Adipocyte (in vitro differentiated cells): ENCODE data around the gene PRXL2C.
"Not testable (repeated sequence)": the region's sequence is repeated elsewhere in the genome, so short reads cannot be mapped to it uniquely, and the experiment has no call there.

Experiments used
- DNase-seq: peaks from one replicate; pipeline ENCODE4 v3.0.0-alpha.2; 2015; ENCODE audit warnings: low read depth
- H3K27me3 ChIP-seq: replicated peaks from 2 replicates; pipeline ENCODE4 v1.7.0; 2013; ENCODE audit warnings: mild to moderate bottlenecking, low read length, moderate library complexity; ENCODE audit not compliant: control insufficient read depth, insufficient read depth
- H3K36me3 ChIP-seq: 2 replicates; pipeline ENCODE4 v1.7.0; 2013; ENCODE audit warnings: low read length, mild to moderate bottlenecking, moderate library complexity; ENCODE audit not compliant: control insufficient read depth, insufficient read depth, severe bottlenecking
- H3K4me1 ChIP-seq: 2 replicates; pipeline ENCODE4 v1.7.0; 2013; ENCODE audit warnings: mild to moderate bottlenecking, low read length, moderate library complexity; ENCODE audit not compliant: control insufficient read depth, insufficient read depth
- H3K4me3 ChIP-seq: 2 replicates; pipeline ENCODE4 v1.7.0; 2013; ENCODE audit warnings: mild to moderate bottlenecking, low read length, moderate library complexity
- H3K9ac ChIP-seq: 2 replicates; pipeline ENCODE4 v1.7.0; 2013; ENCODE audit warnings: mild to moderate bottlenecking, low read length, moderate library complexity
- H3K9me3 ChIP-seq: 2 replicates; pipeline ENCODE4 v1.7.0; 2013; ENCODE audit warnings: mild to moderate bottlenecking, low read length, moderate library complexity; ENCODE audit not compliant: control insufficient read depth

PRXL2C gene

GRCh38 chr9:96667363-96667728, 12.2 kb upstream of the PRXL2C start:
- Histone ChIP-seq H3K36me3 (no peaks in the 10 kb centered on the region), H3K4me3 (no peak overlapping the region), H3K4me1 (no peaks in the 10 kb centered on the region), H3K9me3 (no peaks in the 10 kb centered on the region), H3K27me3 (no peaks in the 10 kb centered on the region), H3K9ac (no peak overlapping the region)
- no peak for DNase-seq

GRCh38 chr9:96666653-96667362, 11.7 kb upstream of the PRXL2C start:
- H3K9me3 ChIP-seq, H3K27me3 ChIP-seq, H3K36me3 ChIP-seq, H3K4me1 ChIP-seq: not testable (repeated sequence)
- H3K9ac ChIP-seq, result peak overlapping the region; percentile 66
- H3K4me3 ChIP-seq, result peak overlapping the region; percentile 61
- peak; percentile 86 for DNase-seq

GRCh38 chr9:96665789-96666188, 10.7 kb upstream of the PRXL2C start:
- H3K4me1 ChIP-seq, result no peaks in the 10 kb centered on the region
- H3K9me3 ChIP-seq, result no peaks in the 10 kb centered on the region
- no peaks in the 10 kb centered on the region for H3K27me3 ChIP-seq
- no peak overlapping the region for H3K9ac ChIP-seq
- no peak for DNase-seq
- H3K36me3 ChIP-seq, result no peaks in the 10 kb centered on the region
- no peak overlapping the region for H3K4me3 ChIP-seq

- no peaks in the 10 kb centered on the region for H3K27me3 ChIP-seq
- no peaks in the 10 kb centered on the region for H3K9me3 ChIP-seq
- H3K9ac ChIP-seq, result no peak overlapping the region
- DNase-seq, result no peak
- H3K36me3 ChIP-seq, result no peaks in the 10 kb centered on the region
- H3K4me3 ChIP-seq, result no peak overlapping the region
- no peaks in the 10 kb centered on the region for H3K4me1 ChIP-seq
These were observed 8.5 kb upstream of the PRXL2C start for GRCh38 chr9:96663506-96664120.

- Histone ChIP-seq H3K4me3 (no peak overlapping the region), H3K27me3 (no peaks in the 10 kb centered on the region)
- no peak for DNase-seq
These were observed 6.6 kb upstream of the PRXL2C start for GRCh38 chr9:96661711-96662110.

GRCh38 chr9:96660692-96661248, 5.7 kb upstream of the PRXL2C start:
- no peak overlapping the region for H3K4me3 ChIP-seq
- no peaks in the 10 kb centered on the region for H3K36me3 ChIP-seq
- H3K9ac ChIP-seq, result no peak overlapping the region
- DNase-seq, result no peak
- H3K27me3 ChIP-seq, result no peaks in the 10 kb centered on the region
- no peaks in the 10 kb centered on the region for H3K9me3 ChIP-seq
- H3K4me1 ChIP-seq, result no peaks in the 10 kb centered on the region

More at GRCh38 chr9:96661711-96662110, 6.6 kb upstream of the PRXL2C start:
- no peaks in the 10 kb centered on the region for H3K4me1 ChIP-seq
- H3K9me3 ChIP-seq, result no peaks in the 10 kb centered on the region
- H3K36me3 ChIP-seq, result no peaks in the 10 kb centered on the region
- H3K9ac ChIP-seq, result no peak overlapping the region

GRCh38 chr9:96654450-96655197, 493 bp downstream of the PRXL2C start:
- Histone ChIP-seq H3K27me3 (no peaks in the 10 kb centered on the region), H3K4me1 (peaks cover 12% of the 10 kb centered on the region)
- peak; percentile 92 for DNase-seq

GRCh38 chr9:96651626-96652025, 3.5 kb downstream of the PRXL2C start:
- Histone ChIP-seq H3K4me3 (no peak overlapping the region), H3K9ac (peak overlapping the region; percentile 59), H3K36me3 (peaks cover 28% of the 10 kb centered on the region), H3K27me3 (no peaks in the 10 kb centered on the region), H3K9me3 (no peaks in the 10 kb centered on the region), H3K4me1 (peaks cover 23% of the 10 kb centered on the region)
- peak; percentile 74 for DNase-seq

More at GRCh38 chr9:96654450-96655197, 493 bp downstream of the PRXL2C start:
- H3K36me3 ChIP-seq, result peaks cover 15% of the 10 kb centered on the region
- no peaks in the 10 kb centered on the region for H3K9me3 ChIP-seq
- H3K9ac ChIP-seq, result peak overlapping the region; percentile 88
- H3K4me3 ChIP-seq, result peak overlapping the region; percentile 82

- DNase-seq, result no peak
- peaks cover 34% of the 10 kb centered on the region for H3K4me1 ChIP-seq
- no peaks in the 10 kb centered on the region for H3K9me3 ChIP-seq
- H3K9ac ChIP-seq, result peak overlapping the region; percentile 1
- peaks cover 32% of the 10 kb centered on the region for H3K36me3 ChIP-seq
- H3K4me3 ChIP-seq, result no peak overlapping the region
- H3K27me3 ChIP-seq, result no peaks in the 10 kb centered on the region
These were observed 5.3 kb downstream of the PRXL2C start for GRCh38 chr9:96649620-96650324.

GRCh38 chr9:96646081-96646991, 8.8 kb downstream of the PRXL2C start:
- Histone ChIP-seq H3K9me3 (no peaks in the 10 kb centered on the region), H3K36me3 (peaks cover 47% of the 10 kb centered on the region), H3K27me3 (no peaks in the 10 kb centered on the region), H3K4me1 (peaks cover 22% of the 10 kb centered on the region), H3K4me3 (peak overlapping the region; percentile 2), H3K9ac (peak overlapping the region; percentile 8)
- peak; percentile 86 for DNase-seq
